ENCODE data around the gene CHI3L1. TPM values are rescaled to one million over a fixed set of nuclear protein-coding genes. Genes with fewer than 3 reads are reported as not detected.

Gene CHI3L1
- total RNA-seq, 1 experiment from 2014 or later, result not detected

DNA sequence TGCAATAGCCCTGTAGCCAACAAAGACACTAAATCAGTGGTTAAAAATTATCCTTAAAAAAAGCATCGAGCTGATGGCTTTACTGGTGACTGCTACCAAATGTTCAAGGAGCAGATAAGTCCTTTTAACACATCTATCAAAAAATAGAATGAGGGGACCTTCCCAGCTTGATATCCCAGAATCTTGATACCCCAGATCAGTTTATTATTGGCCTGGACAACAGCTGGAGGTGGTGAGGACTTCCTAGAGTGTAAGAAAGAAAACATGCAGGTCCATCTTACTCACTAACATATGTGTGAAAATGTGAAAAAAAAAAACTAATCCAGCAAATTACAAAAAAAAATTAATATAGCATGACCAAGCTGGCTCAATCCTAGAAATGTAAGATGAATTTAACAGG is 21.7 kb upstream of the CHI3L1 start:
- Histone ChIP-seq H3K9me3 (ENCODE audit: low read depth, low read length, poor library complexity, severe bottlenecking) (no peaks in the 10 kb centered on the region), H3K27ac (ENCODE audit: low read depth, low read length, poor library complexity, severe bottlenecking) (no peak overlapping the region), H3K4me3 (ENCODE audit: low read depth, low read length, poor library complexity, severe bottlenecking) (no peak overlapping the region), H3K36me3 (ENCODE audit: insufficient read depth, low read length, poor library complexity, severe bottlenecking) (no peaks in the 10 kb centered on the region), H3K4me1 (ENCODE audit: insufficient read depth, low read length, poor library complexity, severe bottlenecking) (peaks cover 18% of the 10 kb centered on the region), H3K27me3 (replicated peaks; ENCODE audit: insufficient read depth, low read depth, low read length, poor library complexity) (no peaks in the 10 kb centered on the region)
- BruUV-seq (replicated peaks), result no TSS peak
- intact Hi-C loops (cut with micrococcal nuclease; ENCODE audit: unreplicated experiment), result no loop called here
- ChIA-PET POLR2A (ENCODE audit: low non-redundant PET) (no interaction called here), CTCF (no interaction called here)
- TF ChIP-seq, protein P1, sequence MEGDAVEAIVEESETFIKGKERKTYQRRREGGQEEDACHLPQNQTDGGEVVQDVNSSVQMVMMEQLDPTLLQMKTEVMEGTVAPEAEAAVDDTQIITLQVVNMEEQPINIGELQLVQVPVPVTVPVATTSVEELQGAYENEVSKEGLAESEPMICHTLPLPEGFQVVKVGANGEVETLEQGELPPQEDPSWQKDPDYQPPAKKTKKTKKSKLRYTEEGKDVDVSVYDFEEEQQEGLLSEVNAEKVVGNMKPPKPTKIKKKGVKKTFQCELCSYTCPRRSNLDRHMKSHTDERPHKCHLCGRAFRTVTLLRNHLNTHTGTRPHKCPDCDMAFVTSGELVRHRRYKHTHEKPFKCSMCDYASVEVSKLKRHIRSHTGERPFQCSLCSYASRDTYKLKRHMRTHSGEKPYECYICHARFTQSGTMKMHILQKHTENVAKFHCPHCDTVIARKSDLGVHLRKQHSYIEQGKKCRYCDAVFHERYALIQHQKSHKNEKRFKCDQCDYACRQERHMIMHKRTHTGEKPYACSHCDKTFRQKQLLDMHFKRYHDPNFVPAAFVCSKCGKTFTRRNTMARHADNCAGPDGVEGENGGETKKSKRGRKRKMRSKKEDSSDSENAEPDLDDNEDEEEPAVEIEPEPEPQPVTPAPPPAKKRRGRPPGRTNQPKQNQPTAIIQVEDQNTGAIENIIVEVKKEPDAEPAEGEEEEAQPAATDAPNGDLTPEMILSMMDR (conservative IDR thresholded peaks at IDR 0.05; ENCODE audit: low read depth, low read length), result no peak
- no peak for TF ChIP-seq EZH2 (IDR thresholded peaks at IDR 0.05; ENCODE audit: borderline replicate concordance, low read depth, low read length, poor library complexity, severe bottlenecking)
- no peak for DNase-seq (ENCODE audit: low spot score)

DNA sequence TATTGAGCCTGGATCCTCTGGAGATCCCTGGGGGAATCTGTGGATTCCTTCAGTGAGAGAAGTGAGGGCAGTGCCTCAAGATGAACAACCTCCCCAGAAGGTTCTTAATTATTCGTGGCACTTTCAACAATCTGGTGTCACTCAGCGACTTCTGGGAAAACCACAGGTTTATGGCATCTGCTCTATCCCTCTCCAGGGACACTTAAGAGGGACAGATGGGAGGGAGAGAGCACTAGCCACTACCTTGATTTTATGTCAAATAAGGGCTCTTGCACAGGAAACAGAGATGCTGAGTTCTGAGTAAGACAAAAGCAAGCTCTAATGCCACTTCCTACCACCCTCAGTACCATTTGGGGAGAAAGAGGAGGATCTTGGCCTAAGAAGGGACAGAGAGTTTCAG is 21.2 kb upstream of the CHI3L1 start:
- peak; percentile 31 for DNase-seq (ENCODE audit: low spot score)
- CTCF ChIA-PET, result no interaction called here
- no peaks in the 10 kb centered on the region for H3K36me3 ChIP-seq (ENCODE audit: insufficient read depth, low read length, poor library complexity, severe bottlenecking)
- no peaks in the 10 kb centered on the region for H3K27me3 ChIP-seq (replicated peaks; ENCODE audit: insufficient read depth, low read depth, low read length, poor library complexity)
- H3K27ac ChIP-seq (ENCODE audit: low read depth, low read length, poor library complexity, severe bottlenecking), result no peak overlapping the region
- no peak for TF ChIP-seq EZH2 (IDR thresholded peaks at IDR 0.05; ENCODE audit: borderline replicate concordance, low read depth, low read length, poor library complexity, severe bottlenecking)
- TF ChIP-seq, protein P1 (conservative IDR thresholded peaks at IDR 0.05; ENCODE audit: low read depth, low read length), result no peak
- peaks cover 18% of the 10 kb centered on the region for H3K4me1 ChIP-seq (ENCODE audit: insufficient read depth, low read length, poor library complexity, severe bottlenecking)
- POLR2A ChIA-PET (ENCODE audit: low non-redundant PET), result no interaction called here
- no peaks in the 10 kb centered on the region for H3K9me3 ChIP-seq (ENCODE audit: low read depth, low read length, poor library complexity, severe bottlenecking)
- H3K4me3 ChIP-seq (ENCODE audit: low read depth, low read length, poor library complexity, severe bottlenecking), result no peak overlapping the region
- BruUV-seq (replicated peaks), result no TSS peak
- intact Hi-C loops (cut with micrococcal nuclease; ENCODE audit: unreplicated experiment), result no loop called here

- peak overlapping the region; percentile 35 for H3K27ac ChIP-seq (ENCODE audit: low read depth, low read length, poor library complexity, severe bottlenecking)
- TF ChIP-seq EZH2 (IDR thresholded peaks at IDR 0.05; ENCODE audit: borderline replicate concordance, low read depth, low read length, poor library complexity, severe bottlenecking), result no peak
- TF ChIP-seq, protein P1 (conservative IDR thresholded peaks at IDR 0.05; ENCODE audit: low read depth, low read length), result no peak
- no peaks in the 10 kb centered on the region for H3K36me3 ChIP-seq (ENCODE audit: insufficient read depth, low read length, poor library complexity, severe bottlenecking)
- no peak overlapping the region for H3K4me3 ChIP-seq (ENCODE audit: low read depth, low read length, poor library complexity, severe bottlenecking)
- CTCF ChIA-PET, result interaction anchor here (1.0 kb wide), 1 partner anchor 10 kb away, joined by 3 read pairs; no protein-coding TSS in a partner anchor
- no peaks in the 10 kb centered on the region for H3K27me3 ChIP-seq (replicated peaks; ENCODE audit: insufficient read depth, low read depth, low read length, poor library complexity)
- POLR2A ChIA-PET (ENCODE audit: low non-redundant PET), result no interaction called here
- peaks cover 18% of the 10 kb centered on the region for H3K4me1 ChIP-seq (ENCODE audit: insufficient read depth, low read length, poor library complexity, severe bottlenecking)
- intact Hi-C loops (cut with micrococcal nuclease; ENCODE audit: unreplicated experiment), result no loop called here
- H3K9me3 ChIP-seq (ENCODE audit: low read depth, low read length, poor library complexity, severe bottlenecking), result no peaks in the 10 kb centered on the region
- peak; percentile 70 for DNase-seq (ENCODE audit: low spot score)
- no TSS peak for BruUV-seq (replicated peaks)
These were observed 19.7 kb upstream of the CHI3L1 start for GRCh38 chr1:203206129-203206687.
